ENCODE data around the gene DCAF15. TPM values are rescaled to one million over a fixed set of nuclear protein-coding genes. Genes with fewer than 3 reads are reported as not detected.

The DCAF15 gene
- total RNA-seq, 1 experiment from 2014 or later, result 13.8 TPM

- DNase-seq, result no peak
- Histone ChIP-seq H3K27me3 (no peaks in the 10 kb centered on the region), H3K36me3 (peaks cover 10% of the 10 kb centered on the region), H3K9me3 (no peaks in the 10 kb centered on the region), H3K4me3 (no peak overlapping the region)
These were observed 41.4 kb downstream of the DCAF15 start for GRCh38 chr19:13993590-13994300.

GRCh38 chr19:13995017-13995728 lies 42.9 kb downstream of the DCAF15 start:
- Histone ChIP-seq H3K4me3 (no peak overlapping the region), H3K27me3 (no peaks in the 10 kb centered on the region), H3K36me3 (peaks cover 21% of the 10 kb centered on the region), H3K9me3 (peaks cover 9% of the 10 kb centered on the region)
- peak; percentile 56 for DNase-seq

GRCh38 chr19:13995878-13996765 lies 43.8 kb downstream of the DCAF15 start:
- no peak overlapping the region for H3K4me3 ChIP-seq
- no peaks in the 10 kb centered on the region for H3K27me3 ChIP-seq
- peaks cover 9% of the 10 kb centered on the region for H3K9me3 ChIP-seq
- H3K36me3 ChIP-seq, result peaks cover 23% of the 10 kb centered on the region
- no peak for DNase-seq

DNA sequence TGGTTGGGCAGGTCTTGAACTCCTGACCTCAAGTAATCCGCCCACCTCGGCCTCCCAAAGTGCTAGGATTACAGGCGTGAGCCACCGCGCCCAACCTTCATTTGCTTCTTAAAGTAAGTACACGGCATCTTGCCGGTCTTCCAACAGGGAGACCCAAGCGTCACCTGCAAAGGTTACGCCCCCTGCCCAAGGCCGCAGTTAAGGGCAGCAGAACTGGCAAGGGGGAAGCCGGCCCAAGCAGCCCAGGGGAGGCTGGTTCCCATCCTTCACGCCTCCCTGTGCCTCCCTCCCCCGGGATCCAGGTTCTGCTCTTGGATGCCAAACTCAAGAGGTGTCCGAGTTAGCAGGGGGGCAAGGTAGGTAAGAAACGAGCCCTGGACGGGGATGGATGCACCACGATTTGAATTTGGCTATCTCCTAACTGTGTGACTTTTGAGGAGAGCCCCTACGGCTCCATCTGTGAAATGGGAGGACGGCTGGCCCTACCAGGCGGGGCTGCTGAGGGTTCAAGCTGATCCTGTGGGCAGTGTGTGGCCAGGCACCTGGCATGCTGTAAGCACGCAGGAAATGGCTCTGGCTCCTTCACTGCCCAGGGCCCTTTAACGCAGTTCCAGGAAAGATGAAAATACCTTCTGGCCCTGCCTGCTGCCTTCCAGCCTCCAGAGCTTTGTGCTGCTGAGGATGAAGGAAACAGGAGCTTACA lies 44.8 kb downstream of the DCAF15 start:
- DNase-seq, result no peak
- no peak overlapping the region for H3K4me3 ChIP-seq
- H3K9me3 ChIP-seq, result peaks cover 9% of the 10 kb centered on the region
- no peaks in the 10 kb centered on the region for H3K27me3 ChIP-seq
- H3K36me3 ChIP-seq, result peaks cover 25% of the 10 kb centered on the region

GRCh38 chr19:13997631-13997962 lies 45.3 kb downstream of the DCAF15 start:
- Histone ChIP-seq H3K27me3 (no peaks in the 10 kb centered on the region), H3K4me3 (no peak overlapping the region), H3K9me3 (peaks cover 9% of the 10 kb centered on the region), H3K36me3 (peaks cover 22% of the 10 kb centered on the region)
- no peak for DNase-seq

GRCh38 chr19:13998426-13998825 lies 46.1 kb downstream of the DCAF15 start:
- no peaks in the 10 kb centered on the region for H3K27me3 ChIP-seq
- peaks cover 17% of the 10 kb centered on the region for H3K36me3 ChIP-seq
- H3K4me3 ChIP-seq, result no peak overlapping the region
- peaks cover 9% of the 10 kb centered on the region for H3K9me3 ChIP-seq
- DNase-seq, result no peak

DNA sequence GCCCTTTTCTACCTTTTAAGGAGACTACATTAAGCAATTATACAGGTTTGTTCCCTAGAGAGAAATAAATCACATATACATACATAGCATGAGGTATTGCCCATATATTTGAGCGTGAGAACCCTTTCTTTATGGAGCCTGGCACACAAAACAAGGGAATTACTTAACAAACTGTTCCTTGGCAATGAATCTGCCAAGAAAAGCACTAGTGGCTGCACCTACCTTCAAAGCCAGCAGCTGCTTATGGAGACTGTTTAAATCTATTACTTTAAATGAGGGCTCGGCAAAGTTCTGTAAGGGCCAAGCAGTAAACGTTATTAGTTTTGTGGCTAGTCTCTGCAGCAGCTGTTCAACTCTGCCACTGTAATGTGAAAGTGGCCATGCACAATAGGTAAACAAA lies 46.8 kb downstream of the DCAF15 start:
- no peaks in the 10 kb centered on the region for H3K27me3 ChIP-seq
- H3K36me3 ChIP-seq, result peaks cover 17% of the 10 kb centered on the region
- no peak overlapping the region for H3K4me3 ChIP-seq
- H3K9me3 ChIP-seq, result peaks cover 9% of the 10 kb centered on the region
- no peak for DNase-seq

DNA sequence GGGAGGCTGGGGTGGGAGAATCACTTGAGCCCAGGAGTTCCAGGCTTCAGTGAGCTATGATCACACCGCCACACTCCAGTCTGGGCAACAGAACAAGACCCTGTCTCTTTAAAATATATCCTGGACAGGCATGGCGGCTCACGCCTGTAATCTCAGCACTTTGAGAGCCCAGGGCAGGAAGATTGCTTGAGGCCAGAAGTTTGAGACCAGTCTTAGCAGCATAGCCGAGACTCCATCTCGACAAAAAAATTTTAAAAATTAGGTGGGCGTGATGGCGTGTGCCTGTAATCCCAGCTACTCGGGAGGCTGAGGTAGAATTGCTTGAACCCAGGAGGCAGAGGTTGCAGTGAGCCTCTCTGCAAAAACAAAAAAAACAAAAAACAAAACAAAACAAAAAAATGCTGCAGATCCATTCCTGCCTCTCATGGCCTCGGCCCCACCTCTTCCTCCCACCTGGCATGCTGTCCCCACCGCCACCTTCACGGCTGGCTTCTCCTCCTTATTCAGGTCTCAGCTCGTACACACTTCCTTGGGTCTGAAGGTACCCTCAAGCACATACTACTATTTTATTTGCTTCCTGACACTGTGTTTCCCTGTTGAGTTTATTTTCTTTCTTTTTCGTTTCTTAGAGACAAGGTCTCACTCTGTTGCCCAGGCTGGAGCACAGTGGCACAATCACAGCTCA lies 48.5 kb downstream of the DCAF15 start:
- no peak overlapping the region for H3K4me3 ChIP-seq
- H3K9me3 ChIP-seq, result peaks cover 9% of the 10 kb centered on the region
- no peak for DNase-seq
- H3K27me3 ChIP-seq, result no peaks in the 10 kb centered on the region
- H3K36me3 ChIP-seq, result peaks cover 20% of the 10 kb centered on the region

DNA sequence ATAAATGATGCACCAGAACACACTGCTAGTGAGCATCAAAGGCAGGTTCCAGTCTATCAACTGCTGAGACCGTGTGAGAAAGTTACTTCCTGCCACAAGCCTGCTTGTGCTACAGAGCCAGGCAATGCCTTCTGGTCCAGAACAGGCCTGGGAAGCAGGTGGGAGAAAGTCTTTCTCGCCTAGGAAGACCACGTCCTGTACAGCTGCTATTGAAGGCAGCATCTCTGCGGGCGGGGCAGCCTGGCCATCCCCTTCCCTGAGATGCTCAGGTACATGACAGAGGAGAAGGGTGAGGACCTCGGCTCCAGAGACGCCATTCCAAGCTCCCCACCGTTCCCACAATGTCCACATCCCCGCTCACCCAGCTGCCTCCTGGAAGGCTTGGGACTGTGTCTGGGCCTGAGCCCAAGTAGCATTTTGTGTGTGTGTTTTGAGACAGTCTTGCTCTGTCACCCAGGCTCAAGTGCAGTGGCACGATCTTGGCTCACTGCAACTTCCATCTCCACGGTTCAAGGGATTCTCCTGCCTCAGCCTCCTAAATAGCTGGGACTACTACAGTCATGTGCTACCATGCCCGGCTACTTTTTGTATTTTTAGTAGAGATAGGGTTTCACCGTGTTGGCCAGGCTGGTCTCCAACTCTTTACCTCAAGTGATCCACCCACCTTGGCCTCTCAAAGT lies 50.4 kb downstream of the DCAF15 start:
- Histone ChIP-seq H3K27me3 (no peaks in the 10 kb centered on the region), H3K36me3 (peaks cover 20% of the 10 kb centered on the region), H3K4me3 (no peak overlapping the region), H3K9me3 (peaks cover 9% of the 10 kb centered on the region)
- no peak for DNase-seq

GRCh38 chr19:14003251-14004055 lies 51.1 kb downstream of the DCAF15 start:
- peaks cover 9% of the 10 kb centered on the region for H3K9me3 ChIP-seq
- no peak for DNase-seq
- H3K27me3 ChIP-seq, result no peaks in the 10 kb centered on the region
- H3K4me3 ChIP-seq, result no peak overlapping the region
- peaks cover 20% of the 10 kb centered on the region for H3K36me3 ChIP-seq

GRCh38 chr19:14004619-14005348 lies 52.5 kb downstream of the DCAF15 start:
- peaks cover 12% of the 10 kb centered on the region for H3K36me3 ChIP-seq
- H3K4me3 ChIP-seq, result peak overlapping the region; percentile 72
- DNase-seq, result no peak
- no peaks in the 10 kb centered on the region for H3K27me3 ChIP-seq
- H3K9me3 ChIP-seq, result peaks cover 4% of the 10 kb centered on the region; the same call in 1 of the 2 replicates

- no peaks in the 10 kb centered on the region for H3K9me3 ChIP-seq
- peaks cover 6% of the 10 kb centered on the region for H3K36me3 ChIP-seq
- peak overlapping the region; percentile 72 for H3K4me3 ChIP-seq
- H3K27me3 ChIP-seq, result no peaks in the 10 kb centered on the region
- DNase-seq, result peak; percentile 88
These were observed 53.2 kb downstream of the DCAF15 start for GRCh38 chr19:14005349-14006084.

DNA sequence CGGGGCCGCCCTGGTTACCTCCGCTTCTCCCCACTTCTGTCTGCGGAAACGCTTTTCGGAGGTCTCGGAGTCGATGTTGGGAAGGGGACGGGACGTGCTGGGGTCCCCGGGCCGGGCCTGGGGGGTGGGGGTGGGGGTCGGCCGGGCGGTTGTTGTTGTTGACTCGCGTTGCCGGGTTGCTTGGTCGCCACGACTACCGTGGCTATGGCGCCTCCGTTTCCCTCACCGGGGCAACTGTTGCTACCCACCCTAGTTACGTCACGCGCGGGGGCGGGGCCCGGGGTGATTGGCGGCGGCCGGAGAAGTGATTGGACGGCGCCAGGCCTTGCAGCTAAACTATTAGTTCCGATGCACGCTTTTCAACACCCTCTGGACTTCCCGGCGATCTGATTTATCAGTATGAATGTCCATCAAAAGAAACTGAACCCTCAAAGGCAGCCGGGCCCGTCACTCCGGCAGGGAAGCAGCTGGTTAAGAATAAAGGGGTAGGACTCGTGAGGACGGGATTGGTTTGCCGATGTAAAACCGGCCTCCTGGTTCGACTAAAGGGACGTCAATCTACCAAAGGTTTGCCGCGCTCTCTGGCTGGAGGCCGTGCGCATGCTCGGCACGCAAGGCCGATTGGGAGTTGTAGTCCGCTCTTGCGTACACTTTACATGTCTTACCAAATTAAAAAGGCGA lies 53.9 kb downstream of the DCAF15 start, which contains the start of gene RFX1:
Gene RFX1, minus strand, starts transcription at position 236 of the 681 bp plus-strand sequence. CDS start 12,477 bp downstream, outside the sequence.
- H3K27me3 ChIP-seq, result no peaks in the 10 kb centered on the region
- peak; percentile 100 for DNase-seq
- H3K36me3 ChIP-seq, result peaks cover 6% of the 10 kb centered on the region
- peak within 1 kb of the TSS; percentile 72 for H3K4me3 ChIP-seq
- no peaks in the 10 kb centered on the region for H3K9me3 ChIP-seq

Measured in MG63 (cell line).